ENCODE data around the gene SNX8.

The SNX8 gene

GRCh38 chr7:2202901-2203765 is 111.1 kb downstream of the SNX8 start:
- no peak for DNase-seq (ENCODE audit: low read depth)

- no peak for DNase-seq (ENCODE audit: low read depth)
These were observed 111.9 kb downstream of the SNX8 start for GRCh38 chr7:2202361-2202761.

Measured in CMK (cell line).